ENCODE measurements around the gene DMD.

Gene DMD

GRCh38 chrX:31092970-31093638 is 2118.2 kb downstream of the DMD start:
- in situ Hi-C loops (cut with MboI; ENCODE audit: low sequenced_read_pairs), result no loop called here

- in situ Hi-C loops (cut with MboI; ENCODE audit: low sequenced_read_pairs), result no loop called here
Measured at GRCh38 chrX:31092476-31092875, 2118.9 kb downstream of the DMD start.

- in situ Hi-C loops (cut with MboI; ENCODE audit: low sequenced_read_pairs), result no loop called here
Measured at GRCh38 chrX:31091819-31092218, 2119.5 kb downstream of the DMD start.

GRCh38 chrX:31074522-31074921 is 2136.8 kb downstream of the DMD start:
- in situ Hi-C loops (cut with MboI; ENCODE audit: low sequenced_read_pairs), result no loop called here

- in situ Hi-C loops (cut with MboI; ENCODE audit: low sequenced_read_pairs), result no loop called here
Measured at GRCh38 chrX:31071725-31072124, 2139.6 kb downstream of the DMD start, which contains the start of gene FTHL17. Gene FTHL17 (minus strand): TSS chrX:31072041. CDS start chrX:31071953, 88 bp downstream.

- in situ Hi-C loops (cut with MboI; ENCODE audit: low sequenced_read_pairs), result no loop called here
Measured at GRCh38 chrX:31071262-31071661, 2140.1 kb downstream of the DMD start.

- in situ Hi-C loops (cut with MboI; ENCODE audit: low sequenced_read_pairs), result no loop called here
Measured at GRCh38 chrX:31070057-31070468, 2141.3 kb downstream of the DMD start.

All from hTERT RPE-1 (cell line).